Activated CD4-positive, alpha-beta T cell treated with anti-CD3 and anti-CD28 coated beads, Interleukin-2, Interleukin-6, amounts not matched to agents 100 ng/mL and 50 ng/mL, durations not matched to agents 16 hours and 8 hours (primary cell): Measurements from ENCODE around the gene HMCES.

Experiments used
- DNase-seq: peaks from one replicate; pipeline ENCODE4 v3.0.0-alpha.2; 2020

The HMCES gene

GRCh38 chr3:129305592-129306091 lies 27.0 kb downstream of the HMCES start:
- DNase-seq = peak; percentile 27

GRCh38 chr3:129308636-129309035 lies 30.0 kb downstream of the HMCES start:
- peak; percentile 34 for DNase-seq

- DNase-seq = no peak
Measured at GRCh38 chr3:129310111-129311011, 31.7 kb downstream of the HMCES start.

- no peak for DNase-seq
Measured at GRCh38 chr3:129311054-129311902, 32.6 kb downstream of the HMCES start.

GRCh38 chr3:129312021-129312639 lies 33.5 kb downstream of the HMCES start:
- DNase-seq = no peak

GRCh38 chr3:129312671-129313414 lies 34.2 kb downstream of the HMCES start:
- DNase-seq = no peak

- no peak for DNase-seq
Measured at GRCh38 chr3:129313415-129313664, 34.7 kb downstream of the HMCES start.

- DNase-seq = no peak
Measured at GRCh38 chr3:129313665-129314385, 35.2 kb downstream of the HMCES start.

GRCh38 chr3:129314386-129315222 lies 35.9 kb downstream of the HMCES start:
- DNase-seq = peak; percentile 81

GRCh38 chr3:129315223-129315997 lies 36.7 kb downstream of the HMCES start:
- DNase-seq = peak; percentile 43

- DNase-seq = no peak
Measured at GRCh38 chr3:129315998-129316247, 37.3 kb downstream of the HMCES start.

GRCh38 chr3:129316248-129317013 lies 37.8 kb downstream of the HMCES start:
- peak; percentile 92 for DNase-seq

- no peak for DNase-seq
Measured at GRCh38 chr3:129317014-129317771, 38.5 kb downstream of the HMCES start.

GRCh38 chr3:129317848-129318247 lies 39.2 kb downstream of the HMCES start:
- DNase-seq = no peak

- no peak for DNase-seq
Measured at GRCh38 chr3:129318921-129319320, 40.3 kb downstream of the HMCES start.

GRCh38 chr3:129320261-129320660 lies 41.6 kb downstream of the HMCES start:
- no peak for DNase-seq

- no peak for DNase-seq
Measured at GRCh38 chr3:129320825-129321487, 42.3 kb downstream of the HMCES start.

- DNase-seq = no peak
Measured at GRCh38 chr3:129321887-129322286, 43.2 kb downstream of the HMCES start.
